GM21717 (cell line): ENCODE data around the gene IL18R1.
"Not testable (repeated sequence)": the region's sequence is repeated elsewhere in the genome, so short reads cannot be mapped to it uniquely, and the experiment has no call there.

Source experiments
- ATAC-seq: cut with Tn5 transposase; IDR thresholded peaks from one replicate; pipeline ENCODE4 v1.9.1; 2021; ENCODE audit warnings: mild to moderate bottlenecking, moderate library complexity; ENCODE audit not compliant: unreplicated experiment

IL18R1 gene, protein sequence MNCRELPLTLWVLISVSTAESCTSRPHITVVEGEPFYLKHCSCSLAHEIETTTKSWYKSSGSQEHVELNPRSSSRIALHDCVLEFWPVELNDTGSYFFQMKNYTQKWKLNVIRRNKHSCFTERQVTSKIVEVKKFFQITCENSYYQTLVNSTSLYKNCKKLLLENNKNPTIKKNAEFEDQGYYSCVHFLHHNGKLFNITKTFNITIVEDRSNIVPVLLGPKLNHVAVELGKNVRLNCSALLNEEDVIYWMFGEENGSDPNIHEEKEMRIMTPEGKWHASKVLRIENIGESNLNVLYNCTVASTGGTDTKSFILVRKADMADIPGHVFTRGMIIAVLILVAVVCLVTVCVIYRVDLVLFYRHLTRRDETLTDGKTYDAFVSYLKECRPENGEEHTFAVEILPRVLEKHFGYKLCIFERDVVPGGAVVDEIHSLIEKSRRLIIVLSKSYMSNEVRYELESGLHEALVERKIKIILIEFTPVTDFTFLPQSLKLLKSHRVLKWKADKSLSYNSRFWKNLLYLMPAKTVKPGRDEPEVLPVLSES

DNA sequence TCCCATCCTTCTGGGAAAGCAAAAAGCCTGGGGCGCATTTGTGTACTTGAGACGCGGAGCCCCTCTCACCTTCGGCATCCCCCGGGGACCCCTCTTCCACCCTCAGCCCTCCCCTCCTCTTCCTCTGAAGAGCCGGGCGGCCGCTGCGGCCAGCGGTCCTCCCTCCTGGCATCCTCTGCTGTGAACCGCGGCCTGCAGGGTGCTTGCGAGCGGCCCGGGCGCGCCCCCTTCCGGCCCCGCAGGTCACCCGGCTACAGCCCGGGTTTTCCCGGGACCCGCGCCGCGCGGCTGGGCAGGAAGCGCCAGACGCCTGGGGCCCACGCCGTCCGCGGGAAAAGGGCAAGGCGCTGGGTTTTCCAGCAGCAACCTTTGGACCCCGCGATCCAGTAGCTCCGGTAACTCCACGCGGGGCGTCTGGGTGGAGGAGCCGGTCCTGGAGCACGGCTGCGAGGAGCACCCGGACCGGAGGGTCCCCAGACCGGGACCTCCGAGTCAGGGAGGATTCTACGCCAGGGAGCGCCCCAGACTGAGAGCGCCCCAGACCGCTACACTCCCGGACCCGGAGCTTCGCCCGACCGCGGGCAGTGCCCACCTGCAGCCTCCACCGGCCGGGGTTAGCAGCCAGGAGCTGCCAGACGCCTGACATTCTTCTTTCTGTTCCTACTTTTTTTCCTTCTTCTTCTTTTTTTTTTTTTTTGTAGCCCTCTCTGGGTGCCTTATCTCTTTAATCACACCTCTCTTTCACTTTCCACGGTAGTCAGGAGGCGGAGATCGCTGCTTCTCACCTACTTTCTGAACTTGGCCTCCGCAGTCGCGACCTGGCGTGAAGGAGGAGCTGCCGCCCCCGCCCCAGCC, at the start of gene IL18R1:
Gene IL18R1 (plus strand): TSS at position 271 of the 855 bp plus-strand sequence. CDS start 6,865 bp downstream, outside the sequence.
- peak; percentile 87 for ATAC-seq

DNA sequence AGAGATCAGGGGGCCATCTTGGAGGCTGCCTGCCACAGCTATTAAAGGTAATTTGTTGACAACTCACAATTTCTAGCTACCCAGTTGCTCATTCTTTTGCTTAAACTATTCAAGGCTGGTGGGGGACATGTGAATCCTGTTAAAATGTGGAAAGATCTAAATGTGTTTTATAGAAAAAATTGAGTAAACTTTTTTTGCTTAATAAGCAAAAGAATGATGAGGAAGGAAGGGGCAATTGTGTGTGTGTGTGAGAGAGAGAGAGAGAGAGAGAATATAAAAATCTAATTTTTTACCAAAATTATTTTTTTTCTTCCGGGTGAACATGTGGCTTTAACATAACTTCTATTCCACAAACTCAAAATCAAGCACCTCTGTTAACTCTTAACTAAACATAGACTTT, 49.5 kb upstream of the IL18R1 start:
- ATAC-seq: no peak

DNA sequence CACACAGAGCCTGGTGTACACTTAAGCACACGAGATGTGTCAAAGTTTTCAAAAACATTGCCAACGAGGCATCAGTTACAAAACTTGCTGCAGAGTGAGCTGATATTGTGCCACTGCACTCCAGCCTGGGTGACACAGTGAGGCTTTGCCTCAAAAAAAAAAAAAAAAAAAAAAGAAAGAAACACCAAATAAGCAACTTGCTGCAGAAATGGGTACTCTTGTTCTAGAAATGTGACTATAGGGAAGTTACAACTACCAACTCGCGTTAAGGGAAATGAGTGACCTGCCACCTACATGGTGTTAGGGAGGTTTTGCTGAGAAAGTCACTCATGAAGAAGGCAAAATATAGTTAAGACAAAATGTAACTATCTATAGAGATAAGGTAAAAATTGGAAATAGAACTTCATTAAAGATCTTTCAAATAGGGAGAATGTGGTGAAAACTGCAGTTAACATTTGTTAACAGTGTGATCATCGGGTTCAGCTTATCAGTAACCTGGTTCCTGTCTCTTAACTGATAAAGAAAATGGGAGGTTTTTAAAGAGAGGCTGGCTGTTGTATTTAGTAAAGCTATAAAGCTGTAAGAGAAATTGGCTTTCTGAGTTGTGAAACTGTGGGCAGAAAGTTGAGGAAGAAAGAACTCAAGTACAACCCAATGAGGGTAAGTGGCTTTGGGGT, 44.5 kb upstream of the IL18R1 start, which contains the start of gene IL1RL1:
Gene IL1RL1 (plus strand): TSS at position 600 of the 677 bp plus-strand sequence. CDS start 26,702 bp downstream, outside the sequence.
- ATAC-seq: no peak

DNA sequence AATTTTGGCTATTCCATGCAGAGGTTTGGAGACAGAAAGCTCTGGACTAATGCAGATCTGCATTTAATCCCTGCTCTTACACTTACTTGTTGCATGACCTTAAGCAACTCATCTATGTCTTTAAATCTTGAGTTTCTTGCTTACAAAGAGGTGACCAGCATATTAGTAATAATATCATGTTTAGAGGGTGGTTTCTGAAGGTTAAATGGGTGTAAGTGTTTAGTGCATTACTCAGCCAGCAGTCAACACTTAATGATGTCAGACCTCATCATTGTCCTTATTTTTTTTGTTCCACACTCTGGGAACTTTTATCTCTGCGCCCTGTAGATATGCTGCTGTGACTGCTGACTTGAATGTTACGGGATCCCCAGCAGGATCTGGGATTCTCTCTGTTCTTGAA, 42.6 kb upstream of the IL18R1 start:
- no peak for ATAC-seq

DNA sequence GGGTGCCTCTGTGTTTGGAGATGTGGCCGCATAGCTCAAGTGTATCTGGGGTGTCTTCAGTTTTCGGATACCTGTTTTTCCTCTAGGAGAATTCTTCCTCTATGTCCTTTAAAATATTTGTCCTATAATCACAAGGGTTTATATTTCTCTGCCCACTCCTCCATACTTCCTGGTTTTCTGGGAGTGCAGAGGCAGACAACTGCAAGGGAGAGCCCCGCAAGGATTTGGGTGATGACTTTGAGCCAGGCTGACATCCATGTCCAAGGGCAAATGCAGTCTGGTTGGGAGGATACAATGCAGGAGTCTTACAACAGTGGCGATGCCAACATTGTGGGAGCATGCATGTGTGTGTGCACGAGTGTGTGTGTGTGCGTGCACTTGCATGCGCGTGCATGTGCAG, 42.1 kb upstream of the IL18R1 start:
- no peak for ATAC-seq

DNA sequence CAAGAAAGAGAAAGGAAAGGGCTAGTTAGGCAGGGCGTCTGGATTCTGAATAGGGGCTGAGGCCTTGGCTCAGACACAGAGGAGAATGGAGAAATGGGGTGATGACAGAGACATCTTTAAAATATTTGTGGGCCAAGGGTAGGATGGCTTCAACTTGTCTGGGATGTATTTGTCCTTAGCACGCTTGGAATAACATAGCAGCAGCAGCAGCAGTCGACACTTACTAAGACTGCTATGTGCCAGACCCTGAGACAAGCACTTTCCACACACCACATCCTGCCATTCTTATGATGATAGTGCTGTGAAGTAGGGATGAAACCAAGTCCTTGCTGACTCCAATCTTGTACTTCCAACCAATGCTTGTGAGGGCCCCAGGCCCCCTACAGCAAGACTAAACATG, 41.6 kb upstream of the IL18R1 start:
- no peak for ATAC-seq

DNA sequence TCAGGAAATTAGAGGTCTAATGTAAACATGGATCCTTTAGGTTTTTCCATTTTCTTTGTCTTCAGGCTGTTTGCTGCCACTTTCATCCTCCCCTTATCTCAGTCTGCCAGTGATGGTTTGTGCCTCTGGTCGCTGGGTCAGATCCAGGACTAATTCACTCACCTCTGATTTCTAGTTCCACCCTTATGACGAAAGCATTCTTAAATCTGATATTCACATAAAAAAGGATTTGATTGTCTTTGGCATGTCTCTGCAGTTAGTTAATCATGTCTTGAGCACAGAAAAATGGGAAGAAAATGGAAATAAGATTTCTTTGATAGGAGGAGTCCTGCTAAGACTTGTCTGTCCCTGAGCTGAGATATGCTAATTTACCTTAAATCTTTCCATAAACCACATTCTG, 39.7 kb upstream of the IL18R1 start:
- no peak for ATAC-seq

DNA sequence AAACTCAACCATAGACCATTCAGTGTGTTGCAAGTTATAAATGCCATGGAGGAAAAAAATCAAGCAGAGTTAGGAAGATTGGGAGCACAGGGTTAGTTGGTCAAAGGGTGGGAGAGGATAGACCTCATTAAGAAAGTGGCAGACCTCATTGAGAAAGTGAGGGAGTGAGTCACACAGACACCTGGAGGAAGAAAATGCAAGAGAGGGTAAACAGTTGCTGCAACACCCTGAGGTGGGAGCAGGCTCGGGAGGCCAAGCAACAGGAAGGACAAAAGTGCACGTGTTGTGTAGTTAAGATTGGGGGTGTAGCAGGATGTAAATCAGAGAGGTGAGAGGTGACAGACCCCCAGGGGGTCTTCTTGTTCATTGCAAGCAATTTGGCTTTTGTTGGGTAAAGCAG, 37.9 kb upstream of the IL18R1 start:
- ATAC-seq: no peak

DNA sequence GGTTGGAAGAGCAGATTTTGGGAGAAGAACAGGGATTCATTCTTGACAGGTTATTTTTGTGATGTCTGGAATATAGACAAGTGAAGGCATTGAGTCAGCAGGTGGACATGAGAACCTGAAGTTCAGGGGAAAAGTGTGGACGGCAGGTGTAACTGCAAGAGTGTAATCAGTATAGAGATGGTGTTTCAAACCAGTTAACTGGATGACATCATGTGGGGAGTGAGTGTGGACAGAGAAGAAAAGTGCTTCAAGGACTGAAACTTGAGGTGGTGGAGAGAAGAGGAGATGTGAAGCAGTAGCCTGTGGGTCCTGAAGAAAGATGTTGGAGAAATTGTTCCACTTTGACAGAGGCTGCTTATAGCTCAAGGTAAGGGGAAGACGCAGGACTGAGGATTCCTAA, 37.2 kb upstream of the IL18R1 start:
- ATAC-seq: no peak

DNA sequence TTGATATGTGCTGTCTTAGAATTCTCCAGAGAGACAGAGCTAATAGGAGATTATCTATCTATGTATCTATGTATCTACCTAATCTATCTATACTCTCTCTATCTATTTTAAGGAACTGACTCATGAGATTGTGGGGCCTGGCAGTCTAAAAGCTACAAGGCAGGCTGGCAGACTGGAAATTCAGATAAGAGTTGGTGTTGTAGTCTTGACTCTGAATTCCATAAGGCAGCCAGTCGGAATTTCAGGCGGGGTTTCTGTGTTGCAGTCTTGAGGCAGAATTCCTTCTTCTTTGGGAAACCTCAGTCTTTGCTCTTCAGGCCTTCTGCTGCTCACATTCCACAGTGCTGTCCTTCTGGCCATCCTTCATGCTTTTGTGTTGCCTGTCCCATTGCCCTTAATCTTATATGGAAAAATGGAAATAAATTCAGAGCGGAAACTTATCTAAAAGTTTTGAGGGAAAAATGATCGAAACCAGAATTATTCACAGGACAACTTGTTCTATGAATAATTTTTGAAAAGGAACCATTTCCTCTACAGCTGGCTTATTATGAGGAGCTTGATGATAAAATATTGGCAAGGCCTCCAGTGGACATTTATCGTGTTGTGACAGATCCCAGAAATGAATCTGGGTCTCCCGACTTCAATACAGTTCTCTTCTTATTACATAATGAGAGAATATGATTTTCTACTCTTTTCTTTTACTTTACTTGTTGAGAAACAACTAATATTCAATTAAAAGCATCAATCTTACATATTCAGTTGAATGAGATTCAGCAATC, 33.5 kb upstream of the IL18R1 start:
- no peak for ATAC-seq

DNA sequence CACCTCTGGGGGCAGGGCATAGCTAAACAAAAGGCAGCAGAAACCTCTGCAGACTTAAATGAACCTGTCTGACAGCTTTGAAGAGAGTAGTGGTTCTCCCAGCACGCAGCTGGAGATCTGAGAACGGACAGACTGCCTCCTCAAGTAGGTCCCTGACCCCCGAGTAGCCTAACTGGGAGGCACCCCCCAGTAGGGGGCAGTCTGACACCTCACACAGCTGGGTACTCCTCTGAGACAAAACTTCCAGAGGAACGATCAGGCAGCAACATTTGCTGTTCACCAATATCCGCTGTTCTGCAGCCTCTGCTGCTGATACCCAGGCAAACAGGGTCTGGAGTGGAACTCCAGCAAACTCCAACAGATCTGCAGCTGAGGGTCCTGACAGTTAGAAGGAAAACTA, 30.7 kb upstream of the IL18R1 start:
- ATAC-seq: not testable (repeated sequence)

DNA sequence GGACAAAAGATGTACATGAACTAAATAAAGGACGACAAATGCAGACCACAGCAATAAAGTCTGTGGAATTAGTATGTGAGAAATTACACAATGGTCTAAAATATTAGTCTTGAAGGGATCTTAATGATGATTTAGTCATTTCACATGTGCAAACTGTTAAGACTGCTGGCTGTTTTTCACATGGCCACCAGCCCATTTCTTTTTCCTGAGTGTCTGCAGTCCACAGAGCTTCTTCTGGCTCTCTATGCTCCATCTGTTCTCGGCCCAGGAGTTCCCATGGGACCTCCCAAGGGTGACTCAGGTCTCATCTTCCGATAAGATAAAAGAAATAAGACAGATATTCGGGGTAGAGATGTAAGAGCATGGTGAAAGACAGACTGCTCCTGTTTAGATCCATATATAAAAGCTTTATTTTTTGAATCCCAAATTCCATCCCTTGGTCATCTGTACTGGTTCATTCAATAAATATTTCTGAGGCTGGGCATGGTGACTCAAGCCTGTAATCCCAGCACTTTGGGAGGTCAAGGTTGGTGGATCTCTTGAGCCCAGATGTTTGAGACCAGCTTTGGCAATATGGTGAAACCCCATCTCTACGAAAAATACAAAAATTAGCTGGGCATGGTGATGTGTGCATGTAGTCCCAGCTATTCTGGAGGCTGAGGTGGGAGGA, 24.1 kb upstream of the IL18R1 start:
- ATAC-seq: no peak

DNA sequence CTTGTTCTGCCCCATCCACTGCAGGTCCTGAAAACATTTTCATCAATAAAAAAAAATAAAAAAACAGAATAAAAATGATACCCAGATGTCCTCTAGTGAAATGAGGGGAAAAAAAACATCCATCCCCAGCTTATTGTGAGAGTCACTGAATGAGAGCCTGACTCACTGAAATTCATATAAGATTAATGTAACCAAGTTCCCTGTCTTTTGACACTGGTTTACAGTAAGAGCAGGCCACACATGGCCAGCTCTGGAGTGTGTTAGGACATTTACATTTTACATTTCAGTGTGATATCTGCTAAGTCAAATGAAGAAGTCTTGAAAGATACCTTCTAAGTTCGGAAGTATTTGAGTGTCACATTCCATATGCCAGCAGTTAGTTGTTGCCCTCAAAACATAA, 21.1 kb upstream of the IL18R1 start:
- ATAC-seq: no peak

DNA sequence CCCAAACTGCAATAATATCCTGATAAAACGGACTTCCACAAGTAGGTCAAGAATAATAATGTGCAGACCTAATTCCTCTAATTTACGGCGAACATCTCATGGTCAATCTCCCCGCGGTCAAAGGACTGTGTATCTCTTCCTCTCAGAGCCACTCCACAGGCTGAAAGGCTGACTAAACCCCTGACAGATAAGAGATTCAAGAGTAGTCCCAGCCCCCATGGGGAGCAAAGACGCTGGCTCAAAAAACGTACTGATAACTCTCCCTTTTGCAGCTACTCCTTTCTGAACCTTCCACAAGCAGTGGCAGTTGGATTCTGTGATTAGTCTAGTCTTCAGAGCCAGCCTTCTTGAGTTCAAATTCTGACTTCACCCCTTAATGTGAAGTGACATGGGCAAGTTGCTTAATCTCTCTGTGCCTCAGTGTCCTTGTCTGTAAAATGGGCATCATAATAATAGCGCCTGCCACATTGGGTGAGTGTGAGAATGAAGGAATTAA, 19.7 kb upstream of the IL18R1 start:
- ATAC-seq: no peak

DNA sequence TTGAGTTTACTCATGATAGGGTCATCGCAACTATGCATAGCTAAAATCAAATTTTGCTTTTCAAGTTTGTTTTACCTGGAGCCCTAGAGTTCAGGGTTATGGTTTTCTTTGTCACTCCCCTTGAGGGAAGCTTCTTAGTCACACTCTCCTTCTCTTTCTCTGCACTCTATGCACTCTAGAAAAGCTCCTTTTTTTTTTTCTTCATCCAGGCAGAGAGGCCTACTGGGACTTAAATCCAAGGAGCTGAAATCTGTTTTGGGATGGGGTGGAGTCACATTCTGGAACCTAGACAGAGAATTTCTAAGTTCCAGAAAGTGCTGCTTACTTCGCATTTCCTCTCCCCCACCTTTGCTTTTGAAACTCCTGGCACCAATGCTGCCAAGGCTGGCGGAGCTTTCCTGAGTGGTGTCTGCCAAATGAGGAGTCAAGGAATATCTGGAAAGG, 19.1 kb upstream of the IL18R1 start:
- no peak for ATAC-seq

DNA sequence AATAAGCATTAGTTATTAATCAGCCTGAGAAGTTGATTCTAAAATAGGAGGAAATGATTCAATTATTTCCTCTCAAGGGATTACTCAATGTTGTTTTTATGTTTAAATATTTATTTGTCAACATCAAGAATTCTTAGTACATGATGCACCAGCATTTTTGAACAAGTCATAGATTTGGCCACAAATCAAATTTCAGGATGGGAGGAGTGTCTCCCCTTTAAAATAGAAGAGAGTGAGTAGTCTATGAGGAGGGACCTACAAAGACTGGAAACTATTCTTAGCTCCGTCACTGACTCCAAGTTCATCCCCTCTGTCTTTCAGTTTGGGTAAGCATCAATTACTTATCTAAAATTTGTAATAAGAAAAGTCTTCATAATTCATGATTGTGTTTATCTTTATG, 18.6 kb upstream of the IL18R1 start:
- no peak for ATAC-seq

DNA sequence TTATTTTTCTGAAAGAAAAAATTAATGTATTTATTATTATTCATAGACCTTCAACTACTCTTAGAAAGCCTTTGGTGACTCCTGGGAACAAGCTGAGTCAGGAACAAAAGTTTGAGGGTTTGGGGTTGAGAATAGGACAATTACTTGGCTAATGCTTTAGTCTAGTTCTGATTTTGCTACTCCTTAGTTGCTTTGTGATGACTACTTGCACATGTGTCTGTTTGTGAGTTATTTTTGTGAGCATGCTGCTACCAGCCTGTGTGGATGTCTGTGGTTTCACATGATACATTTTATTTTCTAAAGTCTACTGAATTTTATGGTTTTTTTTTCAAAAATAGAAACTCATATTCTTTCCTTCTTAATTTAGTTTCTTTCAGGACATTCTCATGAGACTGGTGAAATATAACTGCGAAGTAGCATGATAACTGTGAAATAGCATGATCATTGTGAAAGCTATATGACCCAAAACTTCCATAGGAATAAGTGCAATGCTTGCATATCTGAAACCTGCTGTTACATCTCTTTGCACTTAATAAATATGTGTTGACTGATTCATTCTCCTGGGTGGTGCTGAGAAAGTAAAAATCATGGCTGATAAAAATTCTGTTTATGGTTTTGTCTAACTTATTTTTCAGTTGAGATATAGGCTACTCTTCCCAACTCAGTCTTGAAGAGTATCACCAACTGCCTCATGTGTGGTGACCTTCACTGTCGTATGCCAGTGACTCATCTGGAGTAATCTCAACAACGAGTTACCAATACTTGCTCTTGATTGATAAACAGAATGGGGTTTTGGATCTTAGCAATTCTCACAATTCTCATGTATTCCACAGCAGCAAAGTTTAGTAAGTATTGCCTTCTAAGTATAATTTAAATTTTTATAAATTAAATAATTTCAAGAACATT, 17.9 kb upstream of the IL18R1 start:
- ATAC-seq: no peak

DNA sequence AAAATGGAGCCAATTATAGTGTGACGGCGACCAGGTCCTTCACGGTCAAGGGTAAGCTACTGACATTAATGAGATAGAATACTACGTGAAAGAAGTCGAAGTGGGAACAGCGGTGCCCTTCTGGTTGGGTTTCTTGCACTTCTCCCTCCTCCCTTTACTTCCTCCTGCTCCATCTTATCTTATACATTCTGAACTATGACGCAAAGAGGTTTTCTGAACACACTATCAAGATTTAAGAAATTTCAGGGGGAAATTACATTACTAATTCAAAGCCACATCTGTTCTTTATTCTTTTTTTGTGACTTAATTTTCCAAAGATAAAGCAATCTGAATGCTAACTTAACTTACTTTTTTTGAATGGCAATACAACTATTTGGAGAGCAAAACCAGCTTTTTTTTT, 14.8 kb upstream of the IL18R1 start:
- ATAC-seq: no peak

DNA sequence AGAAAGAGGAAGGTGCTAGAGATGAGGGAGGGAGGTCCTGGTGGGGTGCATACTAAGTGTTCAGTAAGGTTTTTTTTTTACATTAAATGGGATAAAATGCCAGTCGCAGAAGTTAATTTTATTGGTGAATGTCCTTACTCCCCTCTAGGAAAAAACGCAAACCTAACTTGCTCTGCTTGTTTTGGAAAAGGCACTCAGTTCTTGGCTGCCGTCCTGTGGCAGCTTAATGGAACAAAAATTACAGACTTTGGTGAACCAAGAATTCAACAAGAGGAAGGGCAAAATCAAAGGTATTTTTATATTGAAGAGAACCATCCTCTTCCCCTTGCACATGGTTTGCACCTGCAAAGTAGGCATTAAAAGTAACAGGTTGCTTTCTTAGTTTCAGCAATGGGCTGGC, 12.7 kb upstream of the IL18R1 start:
- ATAC-seq: no peak
